ENCODE results near the gene LMTK2.

The LMTK2 gene

DNA sequence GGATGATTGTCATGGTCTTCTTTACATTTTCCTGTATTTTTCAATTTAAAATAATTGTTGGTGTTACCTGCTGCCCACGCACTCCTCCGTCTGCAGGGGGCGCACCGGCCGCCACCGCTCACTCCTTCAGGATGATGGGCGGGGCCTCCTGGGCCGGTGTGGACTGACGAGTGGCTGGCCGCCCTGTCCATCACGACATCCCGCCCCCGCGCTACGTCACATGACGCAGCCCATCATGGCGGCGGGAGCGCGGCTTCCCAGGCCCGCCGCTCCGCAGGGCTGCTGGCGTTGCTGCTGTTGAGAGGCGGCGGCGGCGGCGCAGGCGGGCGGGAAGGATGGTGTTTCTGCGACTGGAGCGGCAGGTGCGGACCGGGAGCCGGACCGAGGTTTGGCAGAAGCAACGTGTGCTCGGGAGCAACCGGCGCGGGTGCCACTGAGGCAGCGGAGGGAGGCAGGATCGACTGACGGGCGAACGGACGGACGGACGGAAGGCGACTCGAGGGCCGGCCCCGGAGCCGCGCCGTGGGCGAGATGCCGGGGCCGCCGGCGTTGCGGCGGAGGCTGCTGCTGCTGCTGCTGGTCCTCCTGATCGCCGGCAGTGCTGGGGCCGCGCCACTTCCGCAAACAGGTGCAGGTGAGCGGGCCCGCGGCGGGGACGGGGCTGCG is at the start of gene LMTK2:
Gene LMTK2 (plus strand): TSS at position 216 of the 666 bp plus-strand sequence. CDS start 316 bp downstream, at position 532.
- in situ Hi-C loops (cut with MboI; ENCODE audit: low sequenced_read_pairs): no loop called here

GRCh38 chr7:98057157-98057556 is 49.5 kb upstream of the LMTK2 start:
- in situ Hi-C loops (cut with MboI; ENCODE audit: low sequenced_read_pairs): no loop called here

DNA sequence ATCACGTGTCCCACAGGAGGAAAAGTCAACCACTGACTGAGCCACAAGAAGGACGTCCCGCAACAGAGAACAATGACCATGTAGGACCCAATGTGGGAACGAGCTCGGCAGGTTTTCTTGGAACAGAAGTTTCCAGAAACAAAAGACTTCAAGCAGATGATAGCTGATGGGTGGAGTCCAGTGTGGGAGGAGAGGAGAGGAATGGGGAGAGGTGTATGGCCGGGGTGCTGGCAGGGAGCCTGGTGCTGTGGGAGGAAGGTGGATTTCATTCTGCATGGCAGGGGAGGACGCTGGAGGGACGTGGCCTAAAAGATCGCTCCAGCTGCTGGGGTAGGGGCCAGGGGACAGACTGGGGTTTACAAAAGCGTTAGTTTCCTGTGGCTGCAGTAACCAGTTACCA is 48.5 kb upstream of the LMTK2 start:
- in situ Hi-C loops (cut with MboI; ENCODE audit: low sequenced_read_pairs): no loop called here

DNA sequence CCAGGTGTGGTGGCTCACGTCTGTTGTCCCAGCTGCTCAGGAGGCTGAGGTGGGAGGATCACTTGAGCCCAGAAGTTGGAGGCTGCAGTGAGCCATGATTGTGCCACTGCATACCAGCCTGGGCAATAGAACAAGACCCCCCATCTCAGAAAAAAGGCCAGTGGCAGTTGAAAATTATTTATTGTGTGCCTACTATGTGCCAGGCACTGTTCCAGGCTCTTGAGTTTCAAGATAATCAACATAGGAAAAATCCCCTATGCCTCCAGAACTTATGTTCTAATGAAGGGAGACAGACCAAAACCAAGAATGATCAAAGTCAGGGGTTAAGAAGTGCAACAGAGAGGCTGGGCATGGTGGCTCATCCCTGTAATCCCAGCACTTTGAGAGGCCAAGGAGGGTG is 42.4 kb upstream of the LMTK2 start:
- in situ Hi-C loops (cut with MboI; ENCODE audit: low sequenced_read_pairs): no loop called here

DNA sequence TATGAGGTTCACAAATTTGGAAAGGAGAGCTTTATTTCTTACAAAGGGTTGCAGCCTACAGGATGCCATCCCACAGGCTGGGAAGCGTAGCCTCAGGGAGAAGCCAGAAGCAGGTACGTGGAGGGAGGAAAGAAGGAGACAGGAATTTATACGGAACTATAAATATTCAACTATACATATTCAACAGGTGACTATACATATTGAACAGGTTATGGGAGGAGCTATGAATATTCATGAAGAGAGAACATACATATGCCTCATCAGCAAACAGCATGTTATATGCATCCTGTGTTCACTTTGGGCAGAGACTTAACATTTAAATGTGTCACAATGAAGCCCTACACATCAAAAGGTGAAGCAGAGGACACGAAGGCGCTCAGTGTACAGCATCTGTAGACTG is 40.5 kb upstream of the LMTK2 start:
- in situ Hi-C loops (cut with MboI; ENCODE audit: low sequenced_read_pairs): no loop called here

DNA sequence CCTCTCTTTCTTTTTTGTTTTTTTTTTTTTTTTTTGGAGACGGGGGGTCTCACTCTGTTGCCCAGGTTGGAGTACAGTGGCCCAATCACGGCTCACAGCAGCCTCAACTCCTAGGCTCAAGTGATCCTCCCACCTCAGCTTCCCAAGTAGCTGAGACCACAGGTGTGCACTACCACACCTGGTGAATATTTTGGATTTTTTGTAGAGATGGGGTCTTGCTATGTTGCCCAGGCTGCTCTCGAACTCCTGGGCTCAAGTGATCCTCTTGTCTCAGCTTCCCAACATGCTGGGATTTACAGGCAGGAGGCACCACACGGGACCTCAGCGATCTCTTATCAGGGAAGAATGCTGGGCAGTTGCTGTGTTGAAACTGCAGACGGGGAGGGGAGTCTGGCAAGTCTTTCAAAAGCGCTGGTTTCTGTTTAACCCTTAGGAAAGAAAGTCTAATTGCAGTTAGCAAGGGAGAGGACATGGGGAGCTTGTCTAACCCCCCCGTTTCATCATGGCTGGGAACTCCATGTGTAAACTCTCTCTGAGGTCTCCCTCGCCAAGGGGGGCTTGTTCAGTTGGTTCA is 39.6 kb upstream of the LMTK2 start:
- in situ Hi-C loops (cut with MboI; ENCODE audit: low sequenced_read_pairs): no loop called here

- in situ Hi-C loops (cut with MboI; ENCODE audit: low sequenced_read_pairs): no loop called here
Measured at GRCh38 chr7:98073047-98073446, 33.6 kb upstream of the LMTK2 start.

- in situ Hi-C loops (cut with MboI; ENCODE audit: low sequenced_read_pairs): no loop called here
Measured at GRCh38 chr7:98075801-98076200, 30.9 kb upstream of the LMTK2 start.

DNA sequence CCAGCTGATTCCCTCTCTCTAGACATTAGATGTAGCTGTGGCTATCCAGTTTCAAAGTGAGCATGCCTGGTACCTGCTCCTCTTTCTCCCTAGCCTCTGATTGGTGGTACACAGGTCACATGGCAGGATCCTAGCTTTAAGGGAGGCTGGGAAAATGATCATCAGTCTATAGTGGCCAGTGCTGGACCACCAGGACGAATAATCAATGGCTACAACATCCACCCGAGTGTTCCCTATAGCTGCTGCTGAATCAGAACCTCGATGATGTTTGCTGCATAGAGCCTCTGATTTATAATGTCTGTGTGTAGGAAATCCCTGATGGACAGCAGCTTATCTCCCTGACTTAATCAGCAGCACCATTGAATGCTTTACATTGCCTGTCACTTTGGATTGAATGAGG is 28.9 kb upstream of the LMTK2 start:
- in situ Hi-C loops (cut with MboI; ENCODE audit: low sequenced_read_pairs): no loop called here

- in situ Hi-C loops (cut with MboI; ENCODE audit: low sequenced_read_pairs): no loop called here
Measured at GRCh38 chr7:98078197-98078870, 28.3 kb upstream of the LMTK2 start.

- in situ Hi-C loops (cut with MboI; ENCODE audit: low sequenced_read_pairs): no loop called here
Measured at GRCh38 chr7:98079891-98080648, 26.6 kb upstream of the LMTK2 start.

DNA sequence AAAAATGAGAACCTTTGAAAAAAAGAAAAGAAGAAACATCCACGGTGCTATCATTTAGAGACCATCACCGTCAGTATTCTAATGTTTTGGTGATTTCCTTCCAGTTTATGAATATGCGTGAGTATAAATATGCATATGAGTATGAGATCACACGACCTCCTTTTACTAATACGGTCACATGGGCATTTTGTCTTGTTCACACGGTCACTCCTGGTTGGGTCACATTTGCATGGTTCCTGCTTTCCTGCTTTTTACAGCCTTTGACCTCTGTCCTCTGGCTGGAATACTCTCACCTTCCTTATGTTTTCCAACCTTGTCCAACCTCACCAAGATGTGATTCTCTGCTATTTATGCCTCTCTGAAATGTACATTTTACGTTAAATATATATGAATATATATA is 25.3 kb upstream of the LMTK2 start:
- in situ Hi-C loops (cut with MboI; ENCODE audit: low sequenced_read_pairs): no loop called here

GRCh38 chr7:98084631-98085030 is 22.0 kb upstream of the LMTK2 start:
- in situ Hi-C loops (cut with MboI; ENCODE audit: low sequenced_read_pairs): no loop called here

DNA sequence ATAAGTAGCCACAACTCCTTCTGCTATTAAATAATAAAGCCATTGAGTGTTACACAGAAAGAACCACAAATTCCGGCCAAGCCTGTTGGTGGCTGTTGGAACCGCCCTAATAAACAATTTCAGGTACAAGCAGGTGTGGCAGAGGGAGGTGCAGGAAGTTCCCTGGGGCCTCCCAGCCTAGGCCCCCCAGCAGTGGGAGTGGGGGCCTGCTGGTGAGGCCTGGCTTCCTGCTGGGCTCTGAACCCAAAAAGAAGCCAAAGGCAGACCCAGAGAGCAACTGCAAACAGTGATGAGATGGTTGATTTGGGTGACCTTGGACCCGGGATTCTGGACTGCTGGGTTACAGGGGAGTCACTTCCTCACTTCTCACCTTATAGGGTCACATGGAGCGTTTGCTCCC is 21.0 kb upstream of the LMTK2 start:
- in situ Hi-C loops (cut with MboI; ENCODE audit: low sequenced_read_pairs): no loop called here

DNA sequence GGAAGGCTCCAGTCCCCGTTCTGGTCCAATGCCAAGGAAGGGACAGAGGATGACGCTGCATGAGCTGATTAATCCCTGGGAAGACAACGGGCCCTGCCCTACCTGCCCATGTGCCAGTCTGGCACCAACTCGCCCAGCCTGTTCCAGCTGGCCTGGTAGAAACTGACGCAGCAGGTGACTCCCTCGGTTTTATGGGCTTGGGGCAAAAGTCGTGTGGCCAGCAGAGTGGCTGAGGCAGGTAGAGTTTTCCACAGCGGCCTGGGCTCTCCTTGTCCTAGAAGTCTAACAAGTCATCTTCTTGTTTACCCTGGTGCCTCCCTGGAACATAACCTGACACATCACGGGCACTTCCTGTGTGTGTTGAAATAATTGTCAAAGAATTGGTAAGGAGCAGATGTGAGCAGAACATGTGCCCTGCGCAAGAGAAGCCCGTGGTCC is 20.4 kb upstream of the LMTK2 start:
- in situ Hi-C loops (cut with MboI; ENCODE audit: low sequenced_read_pairs): no loop called here

DNA sequence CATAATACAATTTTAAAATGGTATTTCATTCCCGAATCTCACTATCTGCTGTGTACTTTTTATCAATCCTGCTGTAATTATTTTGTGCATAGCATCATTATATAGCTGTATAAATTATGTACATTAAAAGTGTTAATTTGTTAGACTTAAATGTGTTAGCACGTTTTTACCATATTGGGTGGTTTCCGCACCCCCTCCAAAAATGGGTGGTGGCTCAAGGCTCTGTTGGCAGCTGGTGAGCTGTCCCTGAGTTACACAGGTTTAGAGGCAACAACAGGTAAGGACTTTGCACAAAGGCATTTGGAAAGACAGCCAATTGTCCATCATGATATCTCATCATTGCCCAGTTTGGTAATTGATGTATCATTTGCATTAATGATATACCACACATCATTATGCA is 18.6 kb upstream of the LMTK2 start:
- in situ Hi-C loops (cut with MboI; ENCODE audit: low sequenced_read_pairs): no loop called here

DNA sequence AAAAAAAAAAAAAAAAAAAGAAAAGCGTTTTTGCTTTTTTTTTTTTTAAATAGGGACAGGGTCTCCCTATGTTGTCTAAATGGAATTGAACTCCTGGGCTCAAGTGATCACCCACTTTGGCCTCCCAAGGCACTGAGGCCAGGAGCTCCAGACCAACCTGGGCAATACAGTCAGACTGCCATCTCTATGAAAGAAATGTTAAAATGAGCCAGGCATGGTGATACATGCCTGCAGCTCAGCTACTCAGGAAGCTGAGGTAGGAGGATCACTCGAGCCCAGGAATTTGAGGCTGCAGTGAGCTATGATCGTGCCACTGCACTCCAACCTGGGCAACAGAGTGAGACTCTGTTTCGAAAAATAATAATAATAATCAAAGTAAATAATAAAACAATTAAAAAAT is 16.5 kb upstream of the LMTK2 start:
- in situ Hi-C loops (cut with MboI; ENCODE audit: low sequenced_read_pairs): no loop called here

- in situ Hi-C loops (cut with MboI; ENCODE audit: low sequenced_read_pairs): no loop called here
Measured at GRCh38 chr7:98091061-98091460, 15.6 kb upstream of the LMTK2 start.

- in situ Hi-C loops (cut with MboI; ENCODE audit: low sequenced_read_pairs): no loop called here
Measured at GRCh38 chr7:98091523-98091922, 15.1 kb upstream of the LMTK2 start.

DNA sequence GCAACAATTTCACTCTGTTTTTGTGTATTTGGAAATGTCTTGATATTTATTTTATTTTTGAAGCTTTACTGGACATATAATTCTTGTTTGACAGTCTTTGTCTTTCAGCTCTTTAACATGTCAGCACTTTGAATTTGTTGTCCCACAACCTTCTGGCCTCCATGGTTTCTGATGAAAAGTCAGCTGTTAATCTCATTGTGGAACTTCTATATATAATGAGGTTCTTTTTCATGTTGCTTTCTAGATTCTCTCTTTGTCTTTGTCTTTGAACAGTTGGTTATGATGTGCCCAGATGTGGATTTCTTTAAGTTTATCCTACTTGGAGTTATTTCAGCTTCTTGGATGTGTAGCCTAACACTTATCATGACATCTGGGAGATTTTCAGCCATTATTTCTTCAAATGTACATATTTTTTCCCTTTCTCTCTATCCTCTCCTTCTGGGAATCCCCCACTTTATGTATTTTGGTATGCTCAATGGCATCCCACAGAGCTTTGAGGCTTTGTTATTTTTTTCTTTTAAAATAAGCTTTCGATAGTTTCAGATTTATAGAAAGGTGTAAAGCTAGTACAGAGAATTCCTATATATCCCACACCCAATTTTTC is 9.5 kb upstream of the LMTK2 start:
- in situ Hi-C loops (cut with MboI; ENCODE audit: low sequenced_read_pairs): no loop called here

GRCh38 chr7:98100088-98100487 is 6.6 kb upstream of the LMTK2 start:
- in situ Hi-C loops (cut with MboI; ENCODE audit: low sequenced_read_pairs): no loop called here
